IMR-90 (cell line): ENCODE results near the gene RDH12.

Source experiments
- CTCF ChIP-seq: conservative IDR thresholded peaks from 2 replicates; pipeline ENCODE4 v1.5.1; 2012; ENCODE audit warnings: mild to moderate bottlenecking, low read depth, low read length, improper control_type of control experiment
- MXI1 ChIP-seq: IDR thresholded peaks from 2 replicates; pipeline ENCODE4 v1.6.1; 2012; ENCODE audit warnings: low read depth, mild to moderate bottlenecking, low read length, moderate library complexity, borderline replicate concordance
- POLR2A ChIP-seq: IDR thresholded peaks from 2 replicates; pipeline ENCODE4 v1.6.1; 2012; ENCODE audit warnings: mild to moderate bottlenecking, low read depth, low read length
- RAD21 ChIP-seq: IDR thresholded peaks from 2 replicates; pipeline ENCODE4 v1.6.1; 2012; ENCODE audit warnings: low read length, improper control_type of control experiment

GRCh38 chr14:67683842-67684241, 17.8 kb upstream of the RDH12 start:
- no peak for TF ChIP-seq CTCF
- no peak for TF ChIP-seq POLR2A
- no peak for TF ChIP-seq MXI1
- no peak for TF ChIP-seq RAD21
